Measurements from ENCODE around the gene ENO3. TPM values are rescaled to one million over a fixed set of nuclear protein-coding genes. Genes with fewer than 3 reads are reported as not detected.

The ENO3 gene
- total and polyA plus RNA-seq, 2 donors (not counting 3 experiments of a cell fraction or from before 2014, with no cell fraction given), result 5.5 to 5.9 TPM

DNA sequence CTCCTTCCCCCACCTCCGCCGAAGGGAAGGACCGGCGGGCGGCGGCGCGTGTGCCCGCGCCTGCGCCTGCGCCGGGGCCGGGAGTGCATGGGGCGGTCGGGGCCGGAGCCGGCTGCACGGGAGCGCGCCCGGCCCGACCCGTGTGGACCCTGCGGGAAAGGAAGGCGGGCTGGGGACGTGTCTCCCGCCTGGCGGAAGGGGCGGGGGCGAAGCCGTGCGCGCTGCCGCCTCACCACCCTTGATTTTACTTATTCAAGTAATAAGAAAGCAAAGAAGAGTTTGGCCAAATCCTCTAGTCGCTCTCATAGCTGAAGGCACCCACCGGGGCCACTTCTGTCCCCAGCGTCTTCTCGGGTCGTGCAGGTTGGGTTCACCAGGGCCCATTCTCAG is 2.0 kb upstream of the ENO3 start:
- peak overlapping the region; percentile 72 for H3K9ac ChIP-seq (replicated peaks; ENCODE audit: extremely low read depth, insufficient read depth, low read length)
- BruUV-seq (replicated peaks), result no TSS peak
- TF ChIP-seq POLR2AphosphoS5 (IDR thresholded peaks at IDR 0.05; ENCODE audit: insufficient read depth, low read depth, low read length), result peak; percentile 74
- TF ChIP-seq, protein P1, sequence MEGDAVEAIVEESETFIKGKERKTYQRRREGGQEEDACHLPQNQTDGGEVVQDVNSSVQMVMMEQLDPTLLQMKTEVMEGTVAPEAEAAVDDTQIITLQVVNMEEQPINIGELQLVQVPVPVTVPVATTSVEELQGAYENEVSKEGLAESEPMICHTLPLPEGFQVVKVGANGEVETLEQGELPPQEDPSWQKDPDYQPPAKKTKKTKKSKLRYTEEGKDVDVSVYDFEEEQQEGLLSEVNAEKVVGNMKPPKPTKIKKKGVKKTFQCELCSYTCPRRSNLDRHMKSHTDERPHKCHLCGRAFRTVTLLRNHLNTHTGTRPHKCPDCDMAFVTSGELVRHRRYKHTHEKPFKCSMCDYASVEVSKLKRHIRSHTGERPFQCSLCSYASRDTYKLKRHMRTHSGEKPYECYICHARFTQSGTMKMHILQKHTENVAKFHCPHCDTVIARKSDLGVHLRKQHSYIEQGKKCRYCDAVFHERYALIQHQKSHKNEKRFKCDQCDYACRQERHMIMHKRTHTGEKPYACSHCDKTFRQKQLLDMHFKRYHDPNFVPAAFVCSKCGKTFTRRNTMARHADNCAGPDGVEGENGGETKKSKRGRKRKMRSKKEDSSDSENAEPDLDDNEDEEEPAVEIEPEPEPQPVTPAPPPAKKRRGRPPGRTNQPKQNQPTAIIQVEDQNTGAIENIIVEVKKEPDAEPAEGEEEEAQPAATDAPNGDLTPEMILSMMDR (IDR thresholded peaks at IDR 0.05; ENCODE audit: extremely low read depth in 1 of 2, insufficient read depth in 1 of 2, low read depth in 1 of 2, low read length in 2 of 2), result no peak
- TF ChIP-seq POLR2A (IDR thresholded peaks at IDR 0.05; ENCODE audit: low read depth, low read length), result peak; percentile 51
- H3K27me3 ChIP-seq (ENCODE audit: control insufficient read depth in 2 of 2, insufficient read depth in 2 of 2, low read length in 2 of 2), result no peaks in the 10 kb centered on the region
- dilution Hi-C loops (cut with MboI; ENCODE audit: extremely low pct_ligation_motif_present, low sequenced_read_pairs) (no loop called here), intact Hi-C loops (cut with micrococcal nuclease) (loop anchor here (1.0 to 2.0 kb wide), 3 partner anchors 9 to 40 kb away; partner anchors contain the start of genes RNF167, SLC25A11 and SPAG7)
- peaks cover 7 to 18% of the 10 kb centered on the region in 2 experiments for H3K36me3 ChIP-seq (ENCODE audit: control insufficient read depth in 2 of 2, extremely low read depth in 1 of 2, insufficient read depth in 2 of 2, low read length in 2 of 2)
- no peak for FAIRE-seq
- peak; percentile 88 for DNase-seq (ENCODE audit: low read depth, low spot score)
- CTCF ChIA-PET, result interaction anchor here (0.7 to 2.8 kb wide), 5 partner anchors 16 to 46 kb away, joined by 3 to 12 read pairs (median 3); partner anchors contain the start of genes CHRNE and SPAG7
- peak overlapping the region; percentile 51 for H2AFZ ChIP-seq (ENCODE audit: low read depth, low read length)
- peak overlapping the region; percentile 81 to 99 (median 95) for H3K4me3 ChIP-seq (replicated peaks in 1 of 3; ENCODE audit: insufficient read depth in 1 of 3, low read depth in 1 of 3, low read length in 3 of 3)
- H3K79me2 ChIP-seq (ENCODE audit: control insufficient read depth, insufficient read depth, low read length), result peaks cover 44% of the 10 kb centered on the region
- peak overlapping the region; percentile 90 for H3K27ac ChIP-seq (ENCODE audit: insufficient read depth, low read depth, low read length)
- no peaks in the 10 kb centered on the region for H4K20me1 ChIP-seq (replicated peaks; ENCODE audit: control insufficient read depth, extremely low read depth, insufficient read depth, low read length)
- no peaks in the 10 kb centered on the region for H3K9me1 ChIP-seq (replicated peaks; ENCODE audit: control insufficient read depth, extremely low read depth, insufficient read depth, low read length)
- POLR2A ChIA-PET, result interaction anchor here (0.6 to 2.3 kb wide), 2 partner anchors 9 to 18 kb away, joined by 4 to 18 read pairs; partner anchors contain the start of gene SPAG7
- no peaks in the 10 kb centered on the region for H3K9me3 ChIP-seq (replicated peaks; ENCODE audit: control insufficient read depth, insufficient read depth, low read length)
- H3K4me2 ChIP-seq (ENCODE audit: insufficient read depth, low read length), result peak overlapping the region; percentile 88
- peaks cover 44% of the 10 kb centered on the region for H3K4me1 ChIP-seq (ENCODE audit: control insufficient read depth, extremely low read depth, insufficient read depth, low read length)

Data from endothelial cell of umbilical vein (primary cell).